DND-41 (cell line): Measurements from ENCODE around the gene TMEM87B.

Experiments used
- CTCF ChIP-seq: IDR thresholded peaks from 2 replicates; pipeline ENCODE4 v1.5.1; 2012; ENCODE audit warnings: borderline replicate concordance, low read length, moderate library complexity, mild to moderate bottlenecking; ENCODE audit not compliant: poor library complexity, severe bottlenecking; ENCODE audit errors: extremely low read depth
- EZH2 ChIP-seq: IDR thresholded peaks from 3 replicates; pipeline ENCODE4 v1.6.1; 2012; ENCODE audit warnings: borderline replicate concordance, low read depth, mild to moderate bottlenecking, moderate library complexity, low read length, inconsistent platforms; ENCODE audit not compliant: severe bottlenecking

- TF ChIP-seq EZH2 (no peak), CTCF (peak; percentile 67)
These were observed 22.2 kb upstream of the TMEM87B start for GRCh38 chr2:112032689-112033465.
